Large intestine (tissue), 3 donors: ENCODE measurements around the gene GPR15LG. TPM values are rescaled to one million over a fixed set of nuclear protein-coding genes. Genes with fewer than 3 reads are reported as not detected.

Experiments used
- DNase-seq, 2 donors: peaks; one replicate each; pipeline versions ENCODE4 v3.0.0 to v3.0.0-alpha.2; 2013
- H3K27ac ChIP-seq: one replicate; pipeline ENCODE4 v1.5.1; 2013; ENCODE audit warnings: low read length
- H3K27me3 ChIP-seq: 2 replicates; pipeline ENCODE4 v1.6.1; 2013; ENCODE audit warnings: low read length; ENCODE audit not compliant: control insufficient read depth, insufficient read depth
- H3K36me3 ChIP-seq: 2 replicates; pipeline ENCODE4 v1.6.1; 2013; ENCODE audit warnings: low read length; ENCODE audit not compliant: control insufficient read depth, insufficient read depth
- H3K4me1 ChIP-seq: one replicate; pipeline ENCODE4 v1.6.1; 2013; ENCODE audit warnings: low read length; ENCODE audit not compliant: control insufficient read depth, insufficient read depth
- H3K4me3 ChIP-seq: one replicate; pipeline ENCODE4 v1.5.1; 2013; ENCODE audit warnings: low read length
- H3K9me3 ChIP-seq: one replicate; pipeline ENCODE4 v1.6.1; 2013; ENCODE audit warnings: mild to moderate bottlenecking, low read depth, low read length, moderate library complexity; ENCODE audit not compliant: control insufficient read depth
- WGBS: methylation state at CpG from one replicate; pipeline ENCODE4 v1.1.5; 2013; ENCODE audit warnings: low lambda C conversion rate; ENCODE audit not compliant: insufficient coverage; 5-methylcytosine and 5-hydroxymethylcytosine counted together
- polyA plus RNA-seq: library from polyadenylated mRNA; unstranded; fragments of 120-200 nt; gene quantifications from one replicate; pipeline ENCODE4 v1.2.1, GENCODE V29; 2013

Gene GPR15LG
- polyA plus RNA-seq, 1 donor, result 1.4 TPM

DNA sequence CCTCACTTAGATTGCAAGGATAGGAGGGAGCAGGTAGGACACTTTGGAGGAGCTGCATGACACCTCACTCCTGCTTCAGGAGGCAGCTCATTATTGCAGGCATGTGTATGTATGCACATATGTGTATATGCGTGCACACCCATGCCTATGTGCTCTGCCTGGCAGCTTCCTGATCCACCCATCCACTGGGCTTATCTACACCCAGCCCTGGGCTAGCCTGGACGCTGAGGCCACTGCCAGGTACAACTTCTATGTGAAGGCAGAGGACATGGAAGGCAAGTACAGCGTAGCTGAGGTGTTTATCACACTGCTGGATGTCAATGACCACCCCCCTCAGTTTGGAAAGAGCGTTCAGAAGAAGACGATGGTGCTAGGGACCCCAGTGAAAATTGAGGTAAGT is 38.4 kb downstream of the GPR15LG start:
- Histone ChIP-seq H3K27me3 (no peaks in the 10 kb centered on the region), H3K27ac (no peak overlapping the region), H3K4me1 (no peaks in the 10 kb centered on the region), H3K4me3 (no peak overlapping the region), H3K36me3 (no peaks in the 10 kb centered on the region), H3K9me3 (peaks cover 2% of the 10 kb centered on the region)
- no peak for DNase-seq
- WGBS, result 100% methylated on average over 1 of the region's 5 CpGs

DNA sequence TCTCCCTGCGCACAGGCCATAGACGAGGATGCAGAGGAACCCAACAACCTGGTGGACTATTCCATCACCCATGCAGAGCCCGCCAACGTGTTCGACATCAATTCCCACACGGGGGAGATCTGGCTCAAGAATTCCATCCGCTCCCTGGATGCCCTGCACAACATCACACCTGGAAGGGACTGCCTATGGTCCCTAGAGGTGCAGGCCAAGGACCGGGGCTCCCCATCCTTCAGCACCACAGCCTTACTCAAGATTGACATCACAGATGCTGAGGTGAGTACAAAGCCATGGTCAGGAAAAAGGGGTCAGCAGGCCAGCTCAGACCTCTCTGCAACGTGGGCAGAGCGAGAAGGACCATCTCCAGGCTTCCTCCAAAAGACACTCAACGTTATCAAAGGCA is 39.5 kb downstream of the GPR15LG start:
- Histone ChIP-seq H3K27ac (no peak overlapping the region), H3K4me1 (no peaks in the 10 kb centered on the region), H3K4me3 (no peak overlapping the region), H3K27me3 (no peaks in the 10 kb centered on the region), H3K9me3 (peaks cover 2% of the 10 kb centered on the region), H3K36me3 (no peaks in the 10 kb centered on the region)
- no CpG with 5 or more reads among the region's 11 CpGs for WGBS
- no peak for DNase-seq

DNA sequence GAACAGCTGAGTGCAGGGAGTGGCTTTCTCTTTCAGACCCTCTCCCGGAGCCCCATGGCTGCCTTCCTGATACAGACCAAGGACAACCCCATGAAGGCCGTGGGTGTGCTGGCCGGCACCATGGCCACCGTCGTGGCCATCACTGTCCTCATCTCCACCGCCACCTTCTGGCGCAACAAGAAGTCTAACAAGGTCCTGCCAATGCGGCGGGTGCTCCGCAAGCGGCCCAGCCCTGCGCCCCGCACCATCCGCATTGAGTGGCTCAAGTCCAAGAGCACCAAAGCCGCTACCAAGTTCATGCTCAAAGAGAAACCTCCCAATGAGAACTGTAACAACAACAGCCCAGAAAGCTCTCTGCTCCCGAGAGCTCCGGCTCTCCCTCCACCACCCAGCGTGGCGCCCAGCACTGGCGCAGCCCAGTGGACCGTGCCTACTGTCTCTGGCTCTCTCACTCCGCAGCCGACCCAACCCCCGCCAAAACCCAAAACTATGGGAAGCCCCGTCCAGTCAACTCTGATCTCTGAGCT is 40.5 kb downstream of the GPR15LG start:
- no peak for DNase-seq
- H3K36me3 ChIP-seq, result no peaks in the 10 kb centered on the region
- no peaks in the 10 kb centered on the region for H3K27me3 ChIP-seq
- peaks cover 2% of the 10 kb centered on the region for H3K9me3 ChIP-seq
- H3K27ac ChIP-seq, result no peak overlapping the region
- no peak overlapping the region for H3K4me3 ChIP-seq
- no CpG with 5 or more reads among the region's 25 CpGs for WGBS
- H3K4me1 ChIP-seq, result no peaks in the 10 kb centered on the region

DNA sequence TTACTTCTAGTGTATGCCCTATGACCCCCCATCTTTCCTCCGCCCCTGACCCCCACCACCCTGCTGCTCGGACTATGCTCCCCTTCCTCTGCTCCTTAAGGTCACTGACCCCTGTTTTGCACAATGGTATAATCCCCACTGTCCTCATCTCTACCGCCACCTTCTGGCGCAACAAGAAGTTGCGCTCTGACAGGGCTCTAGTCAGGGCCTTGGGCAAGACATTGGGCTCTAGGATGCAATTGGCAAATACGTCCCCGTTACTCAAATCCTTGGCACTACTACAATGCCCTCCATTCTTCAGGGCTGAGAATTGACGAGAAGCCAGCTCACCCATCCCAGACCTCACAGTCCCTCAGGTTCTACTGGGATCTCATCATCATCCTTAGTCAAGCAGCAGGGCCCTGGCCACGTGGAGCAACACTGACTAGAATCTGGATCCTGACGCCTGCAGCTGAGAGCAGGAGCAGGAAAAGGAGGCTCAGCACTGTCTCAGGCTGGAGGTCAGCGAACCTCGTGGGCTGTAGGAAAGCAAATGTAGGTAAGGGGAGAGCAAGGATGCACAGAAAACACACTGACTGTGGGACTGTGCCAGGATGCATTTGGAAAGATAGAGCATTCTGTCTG is 41.1 kb downstream of the GPR15LG start:
- DNase-seq, result no peak
- WGBS, result 100% methylated on average over 1 of the region's 12 CpGs
- H3K27me3 ChIP-seq, result no peaks in the 10 kb centered on the region

DNA sequence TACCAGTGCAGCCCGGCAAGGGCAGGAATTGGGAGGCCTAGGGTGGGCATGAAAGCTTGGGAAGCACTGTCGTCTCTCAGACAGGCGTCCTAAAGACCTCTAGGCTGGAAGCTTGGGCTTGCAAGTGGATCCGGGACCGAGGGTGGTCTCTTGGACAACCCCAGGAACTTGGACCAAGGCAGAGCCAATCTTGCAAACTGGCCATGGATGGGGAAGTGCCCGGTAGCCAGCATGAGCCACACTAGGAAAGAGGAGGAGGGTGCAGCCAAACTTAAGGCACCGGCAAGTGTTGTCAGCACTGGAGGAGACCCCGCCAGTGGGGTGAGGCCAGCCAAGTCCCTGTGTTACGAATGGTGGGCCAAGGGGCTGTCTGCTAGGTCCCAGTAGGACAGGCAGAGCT is 43.2 kb downstream of the GPR15LG start:
- no peak for DNase-seq
- H3K4me1 ChIP-seq, result no peaks in the 10 kb centered on the region
- peaks cover 2% of the 10 kb centered on the region for H3K27me3 ChIP-seq
- no peaks in the 10 kb centered on the region for H3K36me3 ChIP-seq
- peaks cover 2% of the 10 kb centered on the region for H3K9me3 ChIP-seq
- no peak overlapping the region for H3K4me3 ChIP-seq
- H3K27ac ChIP-seq, result no peak overlapping the region
- WGBS, result no CpG with 5 or more reads among the region's 9 CpGs

More for the DNA sequence above, 41.1 kb downstream of the GPR15LG start:
- peaks cover 2% of the 10 kb centered on the region for H3K9me3 ChIP-seq
- no peak overlapping the region for H3K27ac ChIP-seq
- H3K36me3 ChIP-seq, result no peaks in the 10 kb centered on the region
- no peak overlapping the region for H3K4me3 ChIP-seq
- no peaks in the 10 kb centered on the region for H3K4me1 ChIP-seq

DNA sequence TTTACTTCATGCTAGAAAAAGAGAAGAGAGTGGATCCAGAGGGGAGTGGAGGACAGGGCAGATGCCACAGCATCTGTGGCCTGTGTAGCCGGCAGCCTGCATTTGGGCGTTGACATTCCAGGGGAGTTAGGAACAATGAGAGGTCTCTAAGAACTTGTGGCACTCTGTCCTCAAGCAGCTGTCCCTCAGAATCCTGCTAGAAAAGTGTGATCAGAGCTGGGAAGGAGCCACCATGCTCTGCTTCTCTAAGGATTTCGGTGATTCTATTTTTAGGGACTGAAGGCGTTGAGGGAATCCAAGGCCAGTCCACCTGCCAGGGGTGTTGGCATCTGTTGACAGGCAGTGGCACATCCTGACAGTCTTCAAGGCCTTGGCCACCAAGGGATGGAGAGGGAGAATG is 44.1 kb downstream of the GPR15LG start:
- no peak for DNase-seq
- WGBS, result no CpG with 5 or more reads among the region's 4 CpGs
- Histone ChIP-seq H3K27me3 (peaks cover 2% of the 10 kb centered on the region), H3K27ac (no peak overlapping the region), H3K36me3 (no peaks in the 10 kb centered on the region), H3K9me3 (peaks cover 2% of the 10 kb centered on the region), H3K4me1 (no peaks in the 10 kb centered on the region), H3K4me3 (no peak overlapping the region)

DNA sequence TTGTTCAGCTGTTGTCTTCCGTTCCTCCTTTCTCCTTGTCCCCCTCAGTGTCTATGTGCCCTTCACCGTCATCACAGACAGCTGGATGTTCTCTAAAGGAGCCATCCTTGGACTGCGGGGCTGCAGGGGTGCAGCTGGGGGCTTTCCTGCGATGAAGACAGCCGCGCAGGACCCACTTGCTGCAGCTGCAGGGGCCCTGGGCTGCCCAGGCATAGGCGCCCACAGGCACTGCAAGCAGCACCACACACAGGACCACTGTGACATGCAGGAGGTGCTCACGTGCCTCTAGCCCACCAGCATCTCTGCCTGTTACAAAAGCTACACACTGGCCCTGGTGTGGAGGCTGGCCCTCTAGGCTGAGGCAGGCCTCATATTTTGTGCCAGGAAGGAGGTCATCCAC is 48.3 kb downstream of the GPR15LG start:
- WGBS, result no CpG with 5 or more reads among the region's 8 CpGs
- Histone ChIP-seq H3K36me3 (no peaks in the 10 kb centered on the region), H3K9me3 (no peaks in the 10 kb centered on the region), H3K4me3 (no peak overlapping the region), H3K27ac (no peak overlapping the region), H3K27me3 (peaks cover 2% of the 10 kb centered on the region), H3K4me1 (no peaks in the 10 kb centered on the region)
- no peak for DNase-seq

DNA sequence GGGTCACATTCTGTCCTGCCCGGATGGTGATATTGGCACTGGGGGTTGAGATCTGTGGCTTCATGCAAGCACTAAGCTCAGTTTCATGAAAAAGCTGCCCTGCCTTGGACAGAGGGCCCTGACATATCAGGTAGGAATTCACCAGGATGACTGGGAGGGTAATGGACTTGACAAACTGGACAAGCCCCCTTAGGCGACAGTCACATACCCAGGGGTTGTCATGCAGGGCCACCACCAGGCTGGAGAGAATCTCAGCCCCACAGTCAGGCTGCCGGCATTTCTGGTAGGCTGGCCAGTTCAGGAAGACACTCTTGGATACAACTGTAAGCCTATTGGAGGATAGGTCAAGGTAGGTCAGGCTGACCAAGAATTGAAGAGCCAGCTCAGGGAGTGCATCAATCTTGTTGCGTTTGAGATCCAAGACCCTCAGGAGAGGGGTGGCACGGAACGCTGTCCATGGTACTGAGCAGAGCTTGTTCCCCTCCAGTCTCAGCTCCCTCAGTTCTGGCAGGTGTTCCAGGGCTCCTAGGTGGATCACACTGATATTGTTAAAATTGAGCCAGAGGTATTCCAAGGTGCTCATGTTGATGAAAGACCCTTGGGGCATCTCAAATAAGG is 50.9 kb downstream of the GPR15LG start:
- Histone ChIP-seq H3K27me3 (peaks cover 2% of the 10 kb centered on the region), H3K9me3 (no peaks in the 10 kb centered on the region), H3K36me3 (no peaks in the 10 kb centered on the region), H3K4me1 (no peaks in the 10 kb centered on the region), H3K27ac (no peak overlapping the region), H3K4me3 (no peak overlapping the region)
- no CpG with 5 or more reads among the region's 6 CpGs for WGBS
- no peak for DNase-seq

DNA sequence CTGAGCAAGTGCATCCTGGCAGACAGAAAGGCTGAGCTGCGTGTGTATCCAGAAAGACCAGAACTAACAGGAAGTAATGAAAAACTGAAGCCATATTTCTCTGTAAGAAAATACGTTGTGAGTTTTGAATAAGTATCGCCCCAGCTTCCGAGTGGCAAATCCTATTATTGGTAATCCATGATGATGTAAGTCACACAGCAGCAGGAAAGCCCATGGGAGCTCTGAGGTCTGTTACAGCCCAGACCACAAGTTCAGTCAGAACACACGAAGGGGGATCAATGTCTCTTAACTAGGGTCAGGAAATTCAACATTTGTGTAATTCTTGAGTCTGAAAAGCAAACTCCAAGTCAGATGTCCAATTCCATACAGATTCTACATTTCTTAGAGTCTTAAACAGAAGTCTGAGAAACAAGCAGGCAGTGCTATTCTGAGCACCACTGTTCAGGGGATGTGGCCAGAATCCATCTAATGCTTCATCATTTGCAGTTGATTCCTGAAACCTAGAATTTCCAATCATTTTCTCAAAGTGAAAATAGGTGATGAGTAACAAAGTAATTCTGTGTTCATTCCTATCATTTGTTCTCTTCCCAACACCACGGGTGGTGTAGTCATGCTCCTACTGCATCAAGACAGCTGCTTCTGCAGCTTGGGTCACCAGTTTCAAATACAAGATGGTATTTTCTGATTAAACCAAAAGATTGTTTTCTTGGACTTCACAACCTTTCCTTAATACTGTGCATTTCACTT is 52.0 kb downstream of the GPR15LG start, which contains the start of gene LRIT2:
TSS of gene LRIT2 (minus strand) at position 118 of the 747 bp plus-strand sequence. CDS start at position 94, 24 bp downstream.
- Histone ChIP-seq H3K4me1 (no peaks in the 10 kb centered on the region), H3K4me3 (no peak within 1 kb of the TSS), H3K27me3 (peaks cover under 1% of the 10 kb centered on the region), H3K36me3 (no peaks in the 10 kb centered on the region), H3K27ac (no peak within 1 kb of the TSS), H3K9me3 (no peaks in the 10 kb centered on the region)
- 100% methylated on average over 1 of the region's 6 CpGs for whole genome bisulfite sequencing
- no peak for DNase-seq

DNA sequence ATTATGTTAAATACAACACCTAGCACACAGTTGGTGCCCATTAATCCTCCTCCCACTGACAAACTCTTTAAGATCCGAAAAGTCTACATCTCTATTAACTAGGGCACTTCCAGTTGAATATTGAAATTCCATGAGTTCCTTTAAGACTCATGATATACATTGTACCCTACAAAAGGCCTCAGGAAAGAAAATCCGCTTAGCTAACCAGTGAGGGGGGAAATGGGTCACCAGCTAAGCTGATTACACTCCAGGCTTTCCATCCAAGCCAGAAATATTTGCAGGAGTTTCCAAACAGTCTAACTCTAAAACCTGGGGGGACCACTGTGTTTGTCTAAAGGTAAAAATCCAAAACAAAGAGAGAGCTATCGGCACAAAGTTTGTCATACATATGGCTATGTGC is 53.0 kb downstream of the GPR15LG start:
- H3K27ac ChIP-seq, result no peak overlapping the region
- no CpG with 5 or more reads among the region's 3 CpGs for WGBS
- DNase-seq, result no peak
- no peaks in the 10 kb centered on the region for H3K4me1 ChIP-seq
- H3K27me3 ChIP-seq, result no peaks in the 10 kb centered on the region
- no peak overlapping the region for H3K4me3 ChIP-seq
- H3K9me3 ChIP-seq, result no peaks in the 10 kb centered on the region
- no peaks in the 10 kb centered on the region for H3K36me3 ChIP-seq
